GM18511 (cell line): ENCODE results near the gene DENND1A.

Experiments
- ATAC-seq: cut with Tn5 transposase; IDR thresholded peaks from one replicate; pipeline ENCODE4 v1.9.1; 2021; ENCODE audit warnings: mild to moderate bottlenecking, moderate library complexity; ENCODE audit not compliant: unreplicated experiment

DENND1A gene

DNA sequence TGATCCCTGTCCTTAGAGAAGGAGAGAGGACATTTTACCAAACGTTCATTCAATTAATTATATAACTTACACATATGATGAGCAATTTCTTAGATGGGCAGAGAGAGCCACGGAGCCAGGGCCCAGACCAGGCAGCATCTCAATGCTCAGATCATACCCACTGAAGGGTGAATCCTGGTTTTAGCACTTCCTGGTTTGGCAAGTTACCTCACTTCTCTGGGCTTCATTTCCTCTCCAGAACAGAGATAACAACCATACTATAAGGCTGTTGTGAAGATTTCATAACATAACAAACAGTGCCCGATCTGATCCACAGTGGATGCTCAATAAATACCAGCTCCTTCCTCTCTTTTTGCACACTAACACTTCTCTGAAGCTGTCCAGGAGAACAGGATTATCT, 271.1 kb downstream of the DENND1A start:
- ATAC-seq: peak; percentile 57

DNA sequence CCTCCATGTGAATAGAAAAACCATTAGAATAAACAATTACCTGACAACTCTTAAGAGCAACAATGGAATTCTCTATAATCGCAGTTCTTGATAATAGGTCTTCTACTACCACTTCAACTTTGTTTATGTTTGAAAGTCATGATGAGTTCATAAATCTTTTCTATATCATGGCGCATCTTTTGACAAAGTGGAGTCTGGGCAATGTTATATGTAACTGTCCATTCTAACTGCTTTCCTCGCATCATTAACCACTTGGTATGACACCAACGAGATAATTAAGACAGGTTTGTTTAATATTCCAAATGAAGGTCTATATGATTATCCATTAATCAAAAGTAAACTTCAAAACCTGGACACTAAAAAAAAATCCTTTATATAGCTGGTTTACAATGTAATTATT, 272.0 kb downstream of the DENND1A start:
- no peak for ATAC-seq

DNA sequence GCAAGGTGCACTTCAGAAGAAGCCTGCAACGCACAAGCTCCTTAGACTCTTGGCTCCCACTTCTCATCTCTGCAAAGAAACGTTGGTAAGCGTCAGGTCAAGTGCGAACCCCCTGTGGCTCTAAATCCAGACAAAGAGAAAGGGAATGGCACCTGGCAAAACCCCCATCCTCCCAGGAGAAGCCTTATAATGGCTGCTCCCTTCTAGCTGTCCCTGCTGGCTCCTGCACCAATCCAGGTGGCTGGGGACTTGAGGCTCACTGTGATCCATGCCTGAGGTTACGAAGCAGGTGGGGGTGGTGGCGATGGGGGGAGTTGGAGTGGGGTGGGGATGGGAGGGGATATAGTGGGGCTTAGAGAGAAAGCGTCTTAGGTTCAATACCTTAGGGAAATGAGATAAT, 272.8 kb downstream of the DENND1A start:
- no peak for ATAC-seq

DNA sequence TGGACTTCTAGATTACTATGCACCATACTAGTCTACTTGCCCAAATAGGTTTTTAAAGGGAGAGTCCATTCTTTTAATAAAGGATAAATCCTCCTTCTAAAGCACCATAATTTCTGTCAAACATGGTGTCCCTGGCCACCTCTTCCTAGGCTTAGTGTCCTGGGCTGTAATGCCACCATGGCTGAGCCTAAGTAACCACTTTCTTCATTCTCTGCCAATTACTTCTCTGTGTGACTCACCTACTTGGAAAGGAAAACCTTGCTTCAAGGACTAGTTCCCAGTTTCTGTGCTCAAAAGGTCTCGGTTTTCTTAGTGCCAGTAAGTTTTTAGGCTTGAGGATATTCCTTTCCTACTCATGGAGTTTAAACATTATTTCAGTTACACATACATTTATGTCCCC, 273.4 kb downstream of the DENND1A start:
- ATAC-seq: no peak

DNA sequence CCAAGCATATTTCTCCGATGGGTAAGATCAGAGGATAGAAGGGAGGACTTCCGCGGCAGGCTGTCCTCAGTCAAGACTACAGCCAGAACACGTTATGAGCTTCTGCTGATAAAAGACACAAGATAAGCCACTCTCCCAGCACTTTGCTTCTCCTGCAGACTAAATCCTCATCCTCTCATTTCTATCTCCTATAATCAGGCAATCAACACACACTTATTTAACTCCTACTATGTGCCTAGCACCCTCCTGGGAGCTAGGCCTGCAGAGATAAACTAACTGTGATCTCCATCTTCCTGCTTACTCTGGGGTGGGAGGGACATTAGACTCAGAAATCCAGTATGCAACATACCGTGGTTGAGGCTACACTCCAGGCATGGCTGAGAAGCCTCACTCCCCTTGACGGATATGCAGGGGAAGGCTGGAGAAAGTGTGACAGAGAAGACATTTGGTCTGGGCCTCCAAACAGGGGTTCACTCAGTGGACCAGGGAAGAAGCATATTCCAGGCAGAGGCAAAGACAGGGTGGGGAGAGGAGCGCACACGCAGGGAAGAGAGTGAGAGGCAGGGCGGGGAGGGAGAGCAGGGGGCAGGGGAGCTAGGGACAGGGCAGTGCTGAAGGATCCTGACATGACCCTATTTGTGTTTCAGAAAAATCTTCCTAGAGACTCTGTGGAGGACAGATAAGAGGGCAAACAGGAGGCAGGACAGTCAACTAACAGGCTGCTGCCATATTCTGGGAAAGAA, 274.1 kb downstream of the DENND1A start:
- ATAC-seq: no peak

DNA sequence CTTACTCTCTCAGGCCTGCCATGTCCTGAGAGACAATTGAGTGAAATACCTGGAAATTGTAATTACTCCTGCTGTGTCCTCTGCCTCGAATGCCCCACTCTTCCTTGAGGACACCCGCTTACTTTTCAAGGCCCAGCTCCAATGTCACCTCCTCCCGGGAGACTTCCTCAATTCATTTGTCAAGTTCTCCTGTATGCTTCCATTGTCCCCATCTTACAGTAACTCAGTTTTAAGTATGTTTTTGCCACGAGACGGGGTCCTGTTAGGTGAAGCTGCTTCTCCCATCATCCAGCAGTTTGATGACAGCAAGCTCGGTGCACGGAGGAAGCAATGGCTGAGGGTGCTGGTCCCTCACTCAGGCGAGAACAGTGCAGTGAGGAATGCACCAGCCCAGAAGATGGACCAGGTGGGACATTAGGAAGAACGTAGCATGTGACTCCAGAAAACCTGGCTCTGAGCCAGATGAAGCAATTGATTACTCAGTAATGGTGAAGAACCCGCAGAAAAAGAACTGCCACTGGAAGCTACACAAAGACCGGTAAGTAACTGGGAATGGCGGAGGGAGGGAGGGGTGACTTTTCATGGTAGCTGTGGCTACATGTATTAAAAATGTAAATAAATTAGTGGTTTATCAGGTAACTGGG, 274.8 kb downstream of the DENND1A start:
- ATAC-seq: no peak

DNA sequence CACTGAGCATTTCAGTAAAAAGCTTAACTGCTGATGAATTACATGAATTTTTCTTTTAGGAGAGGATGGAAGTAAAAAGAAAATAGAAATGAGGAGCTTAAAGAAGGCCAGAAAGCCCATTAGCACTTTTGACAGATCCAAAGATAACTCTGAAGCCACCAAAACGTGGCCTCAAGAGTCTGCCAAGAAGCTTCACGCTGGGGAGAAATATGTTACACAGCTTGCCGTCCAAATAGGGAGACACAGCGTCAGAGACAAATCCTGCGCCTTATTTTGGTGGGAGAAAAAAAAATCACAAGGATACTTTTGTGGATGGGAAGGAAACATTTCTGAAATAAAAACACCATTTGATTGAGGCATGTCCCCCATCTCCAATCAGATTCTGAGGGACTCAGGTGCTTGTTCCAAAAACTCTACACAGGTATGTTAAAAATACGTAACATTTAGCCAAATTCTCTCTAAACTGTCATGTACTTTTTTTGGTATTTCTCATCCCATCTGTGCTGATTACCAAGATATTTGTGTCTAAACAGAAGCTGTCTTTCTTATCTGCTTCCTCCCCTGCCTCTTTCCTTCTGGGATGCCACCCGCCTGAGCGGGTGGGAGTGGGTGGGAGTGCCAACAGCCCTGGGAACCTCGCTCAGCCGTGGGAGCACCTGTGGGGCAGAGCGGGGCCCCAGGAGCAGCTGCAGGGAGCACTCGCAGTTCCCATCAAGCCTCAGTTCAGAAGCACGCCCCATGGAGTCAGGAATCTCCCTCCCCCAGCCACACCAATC, 275.5 kb downstream of the DENND1A start:
- ATAC-seq: no peak

DNA sequence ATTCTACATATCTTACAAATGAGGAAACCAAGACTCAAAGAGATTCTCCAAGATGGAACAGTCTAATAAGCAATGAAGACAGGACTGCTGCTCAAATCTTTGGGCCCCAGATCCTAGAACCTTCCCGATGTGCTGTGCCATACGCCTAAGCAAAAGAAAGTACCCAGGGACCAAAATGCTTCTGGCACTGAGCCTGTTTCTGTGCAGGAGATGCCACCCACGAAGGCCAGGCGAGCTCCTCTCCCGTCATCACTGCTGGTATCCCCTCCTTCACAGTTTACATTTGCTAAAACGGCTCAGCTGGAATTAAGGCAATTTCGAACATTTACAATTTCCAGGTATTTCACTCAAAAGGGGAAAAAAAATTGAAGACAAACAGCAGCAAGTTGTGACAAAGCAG, 277.5 kb downstream of the DENND1A start:
- no peak for ATAC-seq

DNA sequence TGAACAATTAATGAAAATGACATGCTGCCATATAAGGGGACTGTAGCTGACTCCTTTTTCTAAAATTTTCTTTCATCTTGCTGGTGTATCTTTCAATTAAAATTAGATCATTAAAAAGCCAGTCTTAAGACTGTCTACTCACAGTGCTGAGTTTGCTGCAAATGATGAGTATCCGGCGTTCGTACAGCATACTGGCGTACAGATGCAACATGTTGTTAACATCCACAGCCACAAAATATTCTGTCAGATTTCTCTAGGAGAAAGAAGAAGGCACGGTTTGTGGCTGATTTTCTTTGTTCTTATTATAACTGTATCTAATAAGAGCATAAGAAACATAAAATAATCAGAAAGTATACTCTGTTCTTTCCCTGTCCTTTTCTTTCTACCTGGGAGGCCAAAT, 278.1 kb downstream of the DENND1A start:
- ATAC-seq: no peak

DNA sequence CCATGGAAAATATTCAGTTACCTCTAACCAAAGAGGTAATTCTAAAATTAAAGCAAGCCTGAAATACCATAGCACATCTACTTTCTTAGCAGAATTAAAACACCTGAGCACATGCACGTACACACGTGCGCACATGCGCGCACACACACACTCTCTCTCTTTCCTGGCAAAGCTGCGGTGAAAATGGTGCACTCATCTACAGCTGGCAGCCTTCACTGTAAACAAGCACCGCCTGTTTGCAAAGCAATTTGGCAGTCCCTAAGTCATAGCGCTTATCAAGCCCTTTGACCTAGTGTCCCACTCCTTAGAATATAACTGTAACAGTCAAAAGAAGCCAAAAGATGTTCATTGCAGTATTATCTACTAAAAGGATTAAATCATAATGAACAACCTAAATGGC, 278.7 kb downstream of the DENND1A start:
- no peak for ATAC-seq

DNA sequence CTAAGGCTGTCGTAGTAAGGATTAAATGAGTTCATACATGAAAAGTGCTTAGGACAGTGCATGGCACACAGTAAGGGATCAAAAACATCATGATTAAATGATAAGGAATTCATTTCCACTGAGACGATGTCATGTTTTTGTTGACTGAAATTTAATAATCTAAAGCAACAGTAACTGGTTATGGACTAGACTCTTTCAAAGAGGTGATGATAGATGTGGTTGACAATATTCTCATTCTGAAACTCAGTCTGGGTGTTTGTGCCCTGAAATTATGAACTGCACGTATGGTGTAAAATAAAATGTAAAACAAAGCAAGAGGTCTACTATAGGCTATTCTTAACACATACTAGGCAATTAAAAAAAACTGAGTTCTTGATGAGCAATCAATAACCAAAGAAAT, 280.0 kb downstream of the DENND1A start:
- no peak for ATAC-seq

DNA sequence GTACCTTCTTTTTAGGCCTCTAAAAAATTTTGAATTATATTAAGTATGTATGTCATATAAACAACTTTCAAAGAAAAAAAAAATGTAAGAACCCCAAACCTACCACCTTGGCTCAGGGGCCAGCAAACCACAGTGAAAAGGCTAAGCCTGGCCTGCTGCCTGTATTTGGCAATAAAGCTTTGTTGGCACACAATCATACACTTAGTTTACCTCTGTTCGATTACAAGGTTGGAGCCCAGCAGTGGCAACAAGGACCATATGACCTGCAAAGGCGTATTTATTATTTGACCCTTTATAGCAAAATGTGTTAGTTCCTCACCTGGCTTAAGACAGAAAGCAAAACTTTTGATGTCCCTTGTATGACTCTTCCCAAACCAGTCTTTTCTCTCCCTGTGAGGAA, 282.8 kb downstream of the DENND1A start:
- ATAC-seq: no peak

DNA sequence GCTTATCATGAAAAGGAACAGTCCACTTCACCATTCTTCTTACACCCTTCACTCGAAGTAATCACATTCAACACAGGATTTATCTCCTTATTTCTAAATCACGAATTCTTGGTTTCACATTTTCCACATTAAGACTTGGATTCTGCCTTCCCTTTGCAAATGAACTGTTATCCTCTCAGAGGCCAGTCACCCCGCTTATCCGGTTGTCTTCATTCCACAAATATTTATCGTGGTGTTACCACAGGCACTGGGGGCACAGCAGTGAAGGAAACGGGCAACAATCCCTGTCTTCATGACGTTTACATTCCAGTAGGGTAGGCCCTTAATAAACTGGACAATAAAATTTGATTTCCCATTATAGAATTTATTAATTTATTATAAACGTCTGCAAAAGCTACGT, 284.2 kb downstream of the DENND1A start:
- no peak for ATAC-seq

DNA sequence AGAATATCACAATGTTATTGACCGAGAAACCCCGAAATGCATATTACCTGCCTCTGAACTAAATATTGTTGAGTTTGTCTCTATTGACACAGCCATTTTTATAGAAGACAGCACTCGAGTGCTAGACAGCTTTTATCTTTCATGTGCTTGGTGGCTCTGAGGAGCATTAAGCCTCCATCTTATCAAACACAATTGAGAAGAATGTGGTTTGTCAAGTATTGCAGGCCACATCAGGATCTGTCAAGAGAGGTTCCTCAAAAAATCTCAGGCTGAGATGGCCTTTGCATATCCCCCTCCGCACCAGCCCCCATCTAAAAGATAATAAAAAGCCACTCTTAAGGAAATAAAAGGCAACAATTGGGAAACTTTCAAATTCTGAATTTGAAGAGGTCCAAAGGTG, 284.8 kb downstream of the DENND1A start:
- ATAC-seq: no peak

DNA sequence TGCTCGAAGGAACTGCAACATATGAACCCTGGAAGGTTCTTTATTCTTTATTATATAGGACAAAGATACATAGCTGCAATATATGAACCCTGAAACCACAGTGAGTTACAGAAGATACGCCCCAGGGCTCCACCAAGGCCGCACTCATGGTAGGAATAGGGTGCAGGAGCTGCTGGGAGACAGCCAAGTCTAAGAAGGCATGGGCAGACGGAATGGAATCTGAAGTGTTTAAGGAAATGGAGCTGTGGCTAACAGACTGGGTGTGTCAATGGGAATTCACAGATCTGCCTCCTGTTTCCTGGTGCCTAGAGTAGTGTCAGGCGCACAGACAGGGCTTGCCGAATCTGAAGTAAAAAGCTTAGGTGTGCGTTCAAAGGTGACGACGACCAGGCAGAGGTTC, 286.4 kb downstream of the DENND1A start:
- no peak for ATAC-seq

DNA sequence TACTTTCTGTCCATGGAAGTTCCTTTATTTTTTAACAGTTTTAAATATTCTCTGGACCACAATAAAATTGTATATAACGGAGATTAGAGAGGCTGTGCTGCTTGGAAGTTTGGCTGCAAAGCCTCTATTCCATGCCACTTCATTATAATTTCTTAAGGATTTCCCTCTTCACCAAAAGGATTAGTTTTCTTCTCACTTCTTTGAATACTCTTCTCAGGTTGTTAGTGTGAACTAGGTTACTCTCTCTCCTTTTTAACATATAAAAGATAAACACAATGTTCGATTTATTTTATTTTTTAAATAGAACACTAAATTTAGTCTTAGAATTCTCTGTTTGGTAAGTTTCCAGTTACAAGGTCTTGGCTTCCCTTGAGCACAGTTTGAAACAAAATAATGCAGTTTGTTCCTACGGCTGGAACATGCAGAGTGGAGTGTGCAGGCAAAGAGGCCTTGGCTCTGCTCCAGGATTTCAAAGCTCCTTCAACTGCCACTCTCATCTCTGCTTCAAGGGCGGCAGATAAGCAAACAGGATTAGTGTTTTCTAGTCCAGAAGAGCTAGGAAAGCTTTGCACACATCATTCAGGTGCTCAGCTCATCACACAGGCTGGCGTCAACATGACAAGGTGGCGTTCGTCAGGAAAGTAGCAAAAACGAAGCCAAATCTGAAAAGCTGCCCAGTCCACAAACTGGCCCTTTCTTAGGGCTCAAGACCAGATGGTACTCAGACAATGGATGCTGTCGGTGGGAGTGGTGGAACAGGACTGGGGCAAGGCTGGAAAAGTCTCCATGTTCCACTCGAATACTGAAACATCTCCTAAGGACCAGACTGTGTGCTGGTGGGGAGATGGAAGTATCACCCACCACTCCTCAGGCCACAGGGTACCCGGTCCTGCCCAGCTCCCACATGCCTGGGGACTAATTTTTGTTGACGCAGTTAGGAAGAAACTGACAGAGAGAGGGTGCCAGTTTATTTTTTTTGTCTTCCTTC, 287.3 kb downstream of the DENND1A start:
- ATAC-seq: no peak

DNA sequence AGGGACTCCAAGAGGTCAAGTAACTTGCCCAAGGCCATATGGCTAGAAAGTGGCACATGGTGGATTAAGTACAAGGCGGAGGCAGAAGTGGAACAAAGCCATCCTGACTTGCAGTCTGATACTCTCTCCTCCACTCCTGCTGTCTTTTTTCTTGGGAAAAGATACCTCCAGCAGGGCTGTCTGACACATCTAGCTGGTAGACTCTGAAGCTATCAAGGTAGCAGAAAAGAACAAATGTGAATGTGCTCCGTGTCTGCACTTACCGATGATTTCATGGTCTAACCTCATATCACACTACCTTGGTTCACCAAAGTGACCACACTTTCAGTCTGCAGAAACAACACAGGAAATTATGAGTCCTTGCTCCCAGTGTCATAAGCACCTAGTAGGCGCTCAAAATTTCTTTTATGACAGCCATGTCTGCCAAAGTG, 289.1 kb downstream of the DENND1A start:
- ATAC-seq: no peak

DNA sequence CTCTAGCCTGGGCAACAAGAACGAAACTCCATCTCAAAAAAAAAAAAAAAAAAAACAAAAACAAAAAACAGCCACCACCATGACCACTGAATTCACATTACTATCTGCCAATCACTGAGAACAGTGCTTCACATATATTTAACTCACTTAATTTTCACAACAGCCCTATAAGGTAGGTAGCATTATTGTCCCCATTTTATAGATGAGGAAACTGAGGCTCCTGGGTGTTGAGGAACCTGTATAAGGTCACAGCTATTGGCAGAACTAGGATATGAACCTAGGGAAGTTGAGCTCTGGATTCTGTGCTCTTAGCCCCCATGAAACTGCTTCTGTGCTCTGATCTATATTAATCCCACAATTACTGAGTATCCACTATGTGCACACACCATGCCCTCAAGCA, 290.2 kb downstream of the DENND1A start:
- ATAC-seq: no peak

DNA sequence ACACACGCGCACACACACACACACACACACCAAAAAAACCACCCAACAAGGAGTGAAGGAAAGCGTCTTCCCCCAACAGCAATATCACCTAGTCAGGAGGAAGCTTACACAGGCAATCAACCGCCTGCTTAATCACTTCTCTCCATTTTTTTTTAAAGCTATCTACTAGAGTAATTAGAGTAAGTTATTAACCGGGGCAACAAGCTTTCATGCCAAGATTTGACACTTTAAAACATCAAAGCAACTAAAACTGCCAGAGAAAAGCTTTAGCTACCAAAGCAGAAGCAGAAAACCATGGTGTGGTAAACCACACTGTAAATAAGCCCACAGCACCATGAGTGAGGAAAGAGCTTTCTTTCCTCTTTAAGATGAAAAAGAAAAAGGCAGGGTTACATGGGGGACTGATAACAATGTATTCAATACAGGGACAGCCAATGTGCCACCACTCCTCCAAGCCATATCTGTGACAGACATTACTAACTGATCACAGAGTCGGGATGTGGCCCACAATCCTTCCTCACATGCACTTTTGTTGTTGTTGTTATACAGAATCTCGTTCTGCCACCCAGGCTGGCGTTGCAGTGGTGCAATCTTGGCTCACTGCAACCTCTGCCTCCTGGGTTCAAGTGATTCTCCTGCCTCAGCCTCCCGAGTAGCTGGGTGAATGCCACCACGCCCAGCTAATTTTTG, 291.8 kb downstream of the DENND1A start:
- ATAC-seq: peak; percentile 60

DNA sequence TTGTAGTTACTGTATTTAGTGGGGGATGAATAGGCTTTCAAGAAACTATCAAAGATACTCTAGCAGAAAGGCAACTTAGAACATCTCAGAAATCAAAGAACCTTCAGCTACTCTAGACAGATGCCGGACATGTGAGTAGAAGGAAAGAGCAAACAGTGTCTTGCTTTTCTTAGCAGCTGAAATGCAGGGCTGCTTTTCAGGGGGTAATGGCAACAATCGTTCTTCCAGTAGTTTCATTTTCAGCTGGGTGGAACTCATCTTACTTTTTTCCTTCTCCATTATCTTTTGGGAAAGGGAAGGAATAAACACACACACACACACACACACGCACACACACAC, 292.4 kb downstream of the DENND1A start:
- no peak for ATAC-seq
